ENCODE data around the gene CORO2B. TPM values are rescaled to one million over a fixed set of nuclear protein-coding genes. Genes with fewer than 3 reads are reported as not detected.

The CORO2B gene
- total RNA-seq, 2 experiments from 2014 or later, result 0.09 to 0.11 TPM

GRCh38 chr15:68700455-68701123, 121.8 kb downstream of the CORO2B start:
- POLR2A ChIA-PET, result no interaction called here
- no peaks in the 10 kb centered on the region for H3K27me3 Mint-ChIP-seq

DNA sequence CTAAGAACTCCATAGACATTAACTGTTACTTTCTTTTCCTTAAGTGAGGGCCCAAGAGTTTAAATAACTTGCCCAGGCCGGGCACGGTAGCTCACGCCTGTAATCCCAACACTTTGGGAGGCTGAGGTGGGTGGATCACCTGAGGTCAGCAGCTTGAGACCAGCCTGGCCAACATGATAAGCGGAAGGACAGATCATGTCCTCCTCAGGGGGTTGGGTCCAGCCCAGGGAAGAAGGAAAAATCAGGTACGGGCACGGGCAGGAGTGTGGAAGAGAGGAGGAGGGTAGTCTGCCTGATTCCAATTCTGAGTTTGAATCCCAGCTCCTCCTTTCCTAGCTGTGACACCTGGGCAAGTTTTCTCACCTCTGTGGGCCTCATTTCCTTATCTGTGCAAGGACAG, 123.1 kb downstream of the CORO2B start:
- H3K4me1 Mint-ChIP-seq, result no peaks in the 10 kb centered on the region
- CTCF ChIA-PET, result no interaction called here

More at GRCh38 chr15:68700455-68701123, 121.8 kb downstream of the CORO2B start:
- ATAC-seq, result no peak
- Mint-ChIP-seq H3K4me1 (no peaks in the 10 kb centered on the region), H3K36me3 (ENCODE audit: low read depth) (no peaks in the 10 kb centered on the region), H3K4me3 (no peak overlapping the region), H3K9me3 (ENCODE audit: low read depth) (no peaks in the 10 kb centered on the region), H3K27ac (no peak overlapping the region)
- DNase-seq, result no peak
- CTCF ChIA-PET, result interaction anchor here (0.5 to 0.6 kb wide), 2 partner anchors 175 to 249 kb away, joined by 3 read pairs; no protein-coding TSS in a partner anchor
- intact Hi-C loops (cut with DNase I, micrococcal nuclease), result no loop called here

GRCh38 chr15:68704496-68705021, 125.8 kb downstream of the CORO2B start:
- Mint-ChIP-seq H3K27me3 (no peaks in the 10 kb centered on the region), H3K27ac (no peak overlapping the region), H3K36me3 (ENCODE audit: low read depth) (no peaks in the 10 kb centered on the region), H3K4me1 (no peaks in the 10 kb centered on the region), H3K9me3 (ENCODE audit: low read depth) (no peaks in the 10 kb centered on the region), H3K4me3 (no peak overlapping the region)
- ChIA-PET CTCF (interaction anchor here (0.7 to 1.3 kb wide), 3 partner anchors 31 to 155 kb away, joined by 3 to 4 read pairs (median 4); no protein-coding TSS in a partner anchor), POLR2A (interaction anchor here (0.7 kb wide), 1 partner anchor 165 kb away, joined by 6 read pairs; no protein-coding TSS in a partner anchor)
- no peak for DNase-seq
- intact Hi-C loops (cut with DNase I, micrococcal nuclease), result no loop called here
- ATAC-seq, result no peak

More for the DNA sequence above, 123.1 kb downstream of the CORO2B start:
- POLR2A ChIA-PET, result interaction anchor here (0.6 kb wide), 1 partner anchor 15 kb away, joined by 4 read pairs; no protein-coding TSS in a partner anchor
- H3K4me3 Mint-ChIP-seq, result no peak overlapping the region
- no peak overlapping the region for H3K27ac Mint-ChIP-seq
- no peak for DNase-seq
- intact Hi-C loops (cut with DNase I, micrococcal nuclease), result no loop called here
- ATAC-seq, result no peak
- H3K9me3 Mint-ChIP-seq (ENCODE audit: low read depth), result no peaks in the 10 kb centered on the region
- H3K27me3 Mint-ChIP-seq, result no peaks in the 10 kb centered on the region
- H3K36me3 Mint-ChIP-seq (ENCODE audit: low read depth), result no peaks in the 10 kb centered on the region

DNA sequence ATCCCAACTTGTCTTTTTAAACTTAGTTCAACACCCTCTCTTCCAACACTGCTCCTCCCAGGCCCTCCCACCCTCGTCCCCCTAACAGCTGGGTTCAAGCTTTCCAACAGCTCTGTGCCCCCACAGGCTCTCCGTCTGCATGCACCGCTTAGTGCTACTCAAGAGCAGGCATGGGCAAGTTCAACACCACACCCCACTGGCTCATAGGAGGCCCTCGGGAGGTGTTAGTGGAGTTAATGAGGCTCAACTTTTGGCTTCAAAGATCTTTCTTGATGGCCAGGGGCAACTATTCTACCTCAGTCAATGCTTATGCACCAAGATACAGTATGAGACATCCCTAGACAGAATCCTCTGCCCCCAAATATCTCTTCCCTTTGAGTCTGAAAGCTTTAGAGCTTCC, 127.5 kb downstream of the CORO2B start:
- ATAC-seq, result no peak
- POLR2A ChIA-PET, result no interaction called here
- H3K9me3 Mint-ChIP-seq (ENCODE audit: low read depth), result no peaks in the 10 kb centered on the region
- no peak overlapping the region for H3K27ac Mint-ChIP-seq
- no peaks in the 10 kb centered on the region for H3K36me3 Mint-ChIP-seq (ENCODE audit: low read depth)
- no peaks in the 10 kb centered on the region for H3K4me1 Mint-ChIP-seq
- intact Hi-C loops (cut with DNase I, micrococcal nuclease), result no loop called here
- no peak overlapping the region for H3K4me3 Mint-ChIP-seq
- no peak for DNase-seq
- CTCF ChIA-PET, result interaction anchor here (0.6 kb wide), 1 partner anchor 672 kb away, joined by 3 read pairs; no protein-coding TSS in a partner anchor
- H3K27me3 Mint-ChIP-seq, result no peaks in the 10 kb centered on the region

DNA sequence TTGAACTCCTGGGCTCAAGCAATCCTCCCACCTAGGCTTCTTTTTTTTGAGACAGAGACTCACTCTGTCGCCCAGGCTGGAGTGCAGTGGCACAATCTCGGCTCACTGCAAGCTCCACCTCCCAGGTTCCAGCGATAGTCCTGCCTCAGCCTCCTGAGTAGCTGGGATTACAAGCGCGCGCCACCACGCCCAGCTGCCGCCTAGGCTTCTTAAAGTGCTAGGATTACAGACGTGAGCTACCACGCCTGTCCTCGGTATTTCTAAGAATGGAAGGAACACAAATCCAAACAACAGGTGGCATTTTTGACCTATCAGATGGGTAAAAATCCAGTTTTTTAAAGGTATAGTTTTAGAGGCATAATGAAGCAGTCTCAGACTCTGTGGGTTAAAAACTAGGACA, 128.1 kb downstream of the CORO2B start:
- ChIA-PET CTCF (no interaction called here), POLR2A (no interaction called here)
- no peak for DNase-seq
- no peaks in the 10 kb centered on the region for H3K36me3 Mint-ChIP-seq (ENCODE audit: low read depth)
- H3K4me3 Mint-ChIP-seq, result no peak overlapping the region
- ATAC-seq, result no peak
- no peaks in the 10 kb centered on the region for H3K4me1 Mint-ChIP-seq
- intact Hi-C loops (cut with DNase I, micrococcal nuclease), result no loop called here
- H3K9me3 Mint-ChIP-seq (ENCODE audit: low read depth), result no peaks in the 10 kb centered on the region
- H3K27me3 Mint-ChIP-seq, result no peaks in the 10 kb centered on the region
- no peak overlapping the region for H3K27ac Mint-ChIP-seq

GRCh38 chr15:68707386-68707785, 128.6 kb downstream of the CORO2B start:
- Mint-ChIP-seq H3K4me3 (no peak overlapping the region), H3K4me1 (no peaks in the 10 kb centered on the region), H3K9me3 (ENCODE audit: low read depth) (no peaks in the 10 kb centered on the region), H3K27ac (no peak overlapping the region), H3K36me3 (ENCODE audit: low read depth) (no peaks in the 10 kb centered on the region), H3K27me3 (no peaks in the 10 kb centered on the region)
- DNase-seq, result no peak
- POLR2A ChIA-PET, result no interaction called here
- ATAC-seq, result no peak
- CTCF ChIA-PET, result no interaction called here
- intact Hi-C loops (cut with DNase I, micrococcal nuclease), result no loop called here

GRCh38 chr15:68709876-68710275, 131.1 kb downstream of the CORO2B start:
- ATAC-seq (no peak), DNase-seq (no peak)
- no peaks in the 10 kb centered on the region for H3K27me3 Mint-ChIP-seq
- intact Hi-C loops (cut with DNase I, micrococcal nuclease), result no loop called here
- no peaks in the 10 kb centered on the region for H3K4me1 Mint-ChIP-seq
- H3K27ac Mint-ChIP-seq, result no peak overlapping the region
- CTCF ChIA-PET, result no interaction called here
- POLR2A ChIA-PET, result no interaction called here
- no peaks in the 10 kb centered on the region for H3K36me3 Mint-ChIP-seq (ENCODE audit: low read depth)
- no peak overlapping the region for H3K4me3 Mint-ChIP-seq
- H3K9me3 Mint-ChIP-seq (ENCODE audit: low read depth), result no peaks in the 10 kb centered on the region

GRCh38 chr15:68710536-68710935, 131.7 kb downstream of the CORO2B start:
- Mint-ChIP-seq H3K27ac (no peak overlapping the region), H3K4me1 (no peaks in the 10 kb centered on the region), H3K27me3 (no peaks in the 10 kb centered on the region), H3K36me3 (ENCODE audit: low read depth) (no peaks in the 10 kb centered on the region), H3K4me3 (no peak overlapping the region), H3K9me3 (ENCODE audit: low read depth) (no peaks in the 10 kb centered on the region)
- DNase-seq, result no peak
- intact Hi-C loops (cut with DNase I, micrococcal nuclease), result no loop called here
- no peak for ATAC-seq
- POLR2A ChIA-PET, result no interaction called here
- CTCF ChIA-PET, result no interaction called here

DNA sequence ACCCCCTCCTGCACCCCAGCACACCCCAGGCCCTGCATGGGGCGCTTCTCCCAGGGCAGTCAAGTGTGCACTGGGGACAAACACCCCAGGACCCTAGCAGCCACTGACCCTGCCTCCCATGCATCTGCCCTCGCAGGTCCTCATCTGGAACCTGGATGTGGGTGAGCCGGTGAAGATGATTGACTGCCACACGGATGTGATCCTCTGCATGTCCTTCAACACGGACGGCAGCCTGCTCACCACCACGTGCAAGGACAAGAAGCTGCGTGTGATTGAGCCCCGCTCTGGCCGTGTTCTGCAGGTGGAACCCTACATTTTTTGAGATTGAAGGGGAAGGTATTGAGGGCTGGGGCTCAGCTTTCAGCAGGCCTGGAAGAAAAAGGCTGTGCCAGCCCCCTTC, 132.6 kb downstream of the CORO2B start:
- DNase-seq (no peak), ATAC-seq (no peak)
- intact Hi-C loops (cut with DNase I, micrococcal nuclease), result no loop called here
- Mint-ChIP-seq H3K4me1 (no peaks in the 10 kb centered on the region), H3K4me3 (no peak overlapping the region), H3K9me3 (ENCODE audit: low read depth) (no peaks in the 10 kb centered on the region), H3K27me3 (no peaks in the 10 kb centered on the region), H3K27ac (no peak overlapping the region), H3K36me3 (ENCODE audit: low read depth) (no peaks in the 10 kb centered on the region)
- CTCF ChIA-PET, result no interaction called here
- POLR2A ChIA-PET, result no interaction called here

DNA sequence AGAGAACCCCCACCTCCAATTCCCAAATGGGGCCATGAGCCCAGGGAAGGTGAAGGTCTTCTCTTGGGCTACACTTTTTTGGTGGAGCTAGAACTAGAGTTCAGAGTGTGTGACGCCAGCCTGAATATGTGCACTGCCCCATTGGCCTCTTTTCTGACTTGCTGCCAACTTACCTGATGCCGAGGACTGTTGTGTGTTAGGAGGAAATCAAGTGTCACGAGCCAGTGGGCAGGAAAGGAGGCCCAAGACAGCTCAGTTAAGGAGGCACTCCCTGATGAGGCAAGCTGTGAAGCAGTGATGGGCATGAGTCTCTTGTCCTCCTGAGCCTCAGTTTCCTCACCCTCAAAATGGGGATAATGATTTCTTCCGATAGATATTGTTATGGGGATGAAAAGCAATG, 134.1 kb downstream of the CORO2B start:
- intact Hi-C loops (cut with DNase I, micrococcal nuclease), result no loop called here
- Mint-ChIP-seq H3K9me3 (ENCODE audit: low read depth) (no peaks in the 10 kb centered on the region), H3K4me3 (no peak overlapping the region), H3K27me3 (peaks cover 2% of the 10 kb centered on the region), H3K36me3 (ENCODE audit: low read depth) (no peaks in the 10 kb centered on the region), H3K4me1 (no peaks in the 10 kb centered on the region), H3K27ac (no peak overlapping the region)
- POLR2A ChIA-PET, result no interaction called here
- CTCF ChIA-PET, result no interaction called here
- ATAC-seq (no peak), DNase-seq (no peak)

GRCh38 chr15:68713874-68714273, 135.1 kb downstream of the CORO2B start:
- ATAC-seq (no peak), DNase-seq (no peak)
- peaks cover 4% of the 10 kb centered on the region for H3K27me3 Mint-ChIP-seq
- no peak overlapping the region for H3K27ac Mint-ChIP-seq
- no peaks in the 10 kb centered on the region for H3K4me1 Mint-ChIP-seq
- POLR2A ChIA-PET, result no interaction called here
- no peaks in the 10 kb centered on the region for H3K36me3 Mint-ChIP-seq (ENCODE audit: low read depth)
- H3K9me3 Mint-ChIP-seq (ENCODE audit: low read depth), result no peaks in the 10 kb centered on the region
- CTCF ChIA-PET, result interaction anchor here (0.6 kb wide), 1 partner anchor 200 kb away, joined by 3 read pairs; no protein-coding TSS in a partner anchor
- no peak overlapping the region for H3K4me3 Mint-ChIP-seq
- intact Hi-C loops (cut with DNase I, micrococcal nuclease), result no loop called here

DNA sequence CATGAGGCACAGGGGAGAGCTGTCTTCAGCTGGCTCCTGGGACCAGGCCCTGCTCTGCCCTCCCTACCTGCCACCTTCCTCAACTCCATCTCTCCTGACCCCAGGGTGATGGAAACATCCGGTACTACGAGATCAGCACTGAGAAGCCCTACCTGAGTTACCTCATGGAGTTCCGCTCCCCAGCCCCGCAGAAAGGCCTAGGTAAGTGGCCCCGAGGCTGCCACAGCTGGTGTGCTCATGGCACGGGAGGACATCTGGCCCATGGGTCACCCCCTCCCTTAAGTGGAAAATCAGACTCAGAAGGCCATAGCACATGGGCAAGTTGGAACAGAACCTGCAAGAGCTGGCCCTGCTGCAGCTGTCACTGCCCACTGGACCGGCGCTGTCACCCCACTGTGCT, 136.3 kb downstream of the CORO2B start:
- Mint-ChIP-seq H3K27ac (no peak overlapping the region), H3K36me3 (ENCODE audit: low read depth) (no peaks in the 10 kb centered on the region), H3K4me3 (no peak overlapping the region), H3K9me3 (ENCODE audit: low read depth) (no peaks in the 10 kb centered on the region), H3K27me3 (peaks cover 4% of the 10 kb centered on the region), H3K4me1 (no peaks in the 10 kb centered on the region)
- ATAC-seq (no peak), DNase-seq (no peak)
- intact Hi-C loops (cut with DNase I, micrococcal nuclease), result no loop called here
- ChIA-PET POLR2A (no interaction called here), CTCF (no interaction called here)

Data from activated CD4-positive, alpha-beta T cell treated with anti-CD3 and anti-CD28 coated beads for 36 hours (primary cell).